HepG2 (cell line): Measurements from ENCODE around the gene PLCB2. TPM values are rescaled to one million over a fixed set of nuclear protein-coding genes. Genes with fewer than 3 reads are reported as not detected.

ENCODE experiments used
- ATAC-seq: fragments of 200-7000 bp; cut with Tn5 transposase; 3 replicates; pipeline ENCODE4 v1.9.1; 2020; ENCODE audit warnings: mild to moderate bottlenecking, moderate library complexity
- BruUV-seq: library from RNA; stranded (reverse); fragments of 400-500 nt; replicated peaks from 2 replicates; lab custom pipeline; 2021; lab: Mats Ljungman, UMichigan
- CTCF ChIA-PET: fragments of 300-600 bp; formaldehyde crosslinking; extraction: SDS; loops from one replicate; lab custom pipeline; 2021; ENCODE audit warnings: low total read pairs, inconsistent platforms, low intra/inter-chr PET ratio; lab: Yijun Ruan, JAX
- POLR2A ChIA-PET: fragments of 350-600 bp; sonication (Branson Sonifier 250); formaldehyde crosslinking; loops from one replicate; lab custom pipeline; 2020; ENCODE audit warnings: antibody characterized with exemption, inconsistent platforms; lab: Yijun Ruan, JAX
- DNase-seq: peaks from one replicate; pipeline ENCODE4 v3.0.0-alpha.2; 2015; ENCODE audit warnings: low spot score
- FAIRE-seq: peaks from 3 replicates; lab custom pipeline; 2011; peaks lifted over from hg19 to GRCh38; lab: Jason Lieb, UNC
- H2AFZ ChIP-seq: one replicate; pipeline ENCODE4 v1.6.1; 2011; ENCODE audit warnings: low read length, inconsistent platforms
- H3K27ac ChIP-seq: fragments of 300-600 bp; 3 replicates; pipeline ENCODE4 v1.8.0; 2011; ENCODE audit warnings: mixed run types, mild to moderate bottlenecking, mixed read lengths, low read length, inconsistent platforms; ENCODE audit not compliant: insufficient read depth; ENCODE audit errors: extremely low read length
- H3K27me3 ChIP-seq, 2 experiments: fragments of 200-600 bp in 1 of 2; 2 replicates in 1 of 2; 3 replicates in 1 of 2; pipeline versions ENCODE4 v1.6.0 to v1.8.0; 2011; ENCODE audit warnings: low read length in 2 of 2, mild to moderate bottlenecking in 2 of 2, moderate library complexity in 2 of 2, inconsistent platforms in 1 of 2; ENCODE audit not compliant: insufficient read depth in 2 of 2, control insufficient read depth in 1 of 2
- H3K36me3 ChIP-seq, 2 experiments: fragments of 200-600 bp in 1 of 2; replicated peaks in 1 of 2; 2 replicates in 1 of 2; 3 replicates in 1 of 2; pipeline versions ENCODE4 v1.5.1 to v1.8.0; 2011; ENCODE audit warnings: low read length in 2 of 2, inconsistent platforms in 1 of 2; ENCODE audit not compliant: insufficient read depth in 2 of 2, control insufficient read depth in 1 of 2
- H3K4me1 ChIP-seq: 2 replicates; pipeline ENCODE4 v1.5.1; 2012; ENCODE audit warnings: low read length, inconsistent platforms; ENCODE audit not compliant: insufficient read depth
- H3K4me2 ChIP-seq: 2 replicates; pipeline ENCODE4 v1.6.0; 2011; ENCODE audit warnings: low read depth, low read length, inconsistent platforms
- H3K4me3 ChIP-seq, 3 experiments: fragments of 200-600 bp in 1 of 3; sonication (generic), shearing (Covaris generic) in 1 of 3; replicated peaks in 1 of 3; 2 replicates each; pipeline ENCODE4 v1.5.1; 2011 to 2016; ENCODE audit warnings: low read length in 3 of 3, inconsistent platforms in 2 of 3, low read depth in 2 of 3, mild to moderate bottlenecking in 2 of 3, control low read depth in 1 of 3, mixed read lengths in 1 of 3; ENCODE audit not compliant: insufficient read depth in 1 of 3
- H3K79me2 ChIP-seq: one replicate; pipeline ENCODE4 v1.6.1; 2011; ENCODE audit warnings: low read length, inconsistent platforms; ENCODE audit not compliant: insufficient read depth
- H3K9ac ChIP-seq: 2 replicates; pipeline ENCODE4 v1.6.0; 2011; ENCODE audit warnings: mild to moderate bottlenecking, low read depth, low read length, inconsistent platforms; ENCODE audit not compliant: insufficient read depth
- H3K9me3 ChIP-seq: 2 replicates; pipeline ENCODE4 v1.5.1; 2012; ENCODE audit warnings: mild to moderate bottlenecking, low read length
- H4K20me1 ChIP-seq: 2 replicates; pipeline ENCODE4 v1.6.0; 2011; ENCODE audit warnings: inconsistent platforms, mild to moderate bottlenecking, low read length, moderate library complexity; ENCODE audit not compliant: insufficient read depth
- ARNTL ChIP-seq: sonication (generic); formaldehyde crosslinking; IDR thresholded peaks from 2 replicates; pipeline ENCODE4 v1.4.0; 2020; ENCODE audit warnings: mild to moderate bottlenecking, missing genetic modification reagents
- ATF7 ChIP-seq, 2 experiments: fragments of 450-650 bp in 1 of 2; sonication (generic) in 1 of 2; formaldehyde crosslinking in 1 of 2; IDR thresholded peaks; 2 replicates each; pipeline versions ENCODE4 v1.4.0 to v1.6.1; 2016 to 2020; ENCODE audit warnings: antibody characterized with exemption in 1 of 2, mild to moderate bottlenecking in 1 of 2, missing genetic modification reagents in 1 of 2
- HNF4A ChIP-seq: sonication (generic); formaldehyde crosslinking; IDR thresholded peaks from 2 replicates; pipeline ENCODE4 v1.4.0; 2020; ENCODE audit warnings: missing genetic modification reagents
- KLF15 ChIP-seq: sonication (generic); formaldehyde crosslinking; IDR thresholded peaks from 2 replicates; pipeline ENCODE4 v1.8.1; 2023; ENCODE audit warnings: borderline replicate concordance, mild to moderate bottlenecking, inconsistent platforms, missing genetic modification reagents, mixed read lengths
- LCORL ChIP-seq, 2 experiments: fragments of 450-650 bp in 1 of 2; sonication (generic) in 1 of 2; formaldehyde crosslinking in 1 of 2; IDR thresholded peaks; 2 replicates each; pipeline versions ENCODE4 v1.5.0 to v1.6.1; 2017 to 2020; ENCODE audit warnings: antibody characterized with exemption in 1 of 2, missing genetic modification reagents in 1 of 2
- NR3C1 ChIP-seq: sonication (generic); formaldehyde crosslinking; IDR thresholded peaks from 2 replicates; pipeline ENCODE4 v1.4.0; 2020; ENCODE audit warnings: missing genetic modification reagents
- SNAPC5 ChIP-seq: sonication (generic); formaldehyde crosslinking; IDR thresholded peaks from 2 replicates; pipeline ENCODE4 v1.8.1; 2023; ENCODE audit warnings: mild to moderate bottlenecking, missing genetic modification reagents, borderline replicate concordance
- TBL1XR1 ChIP-seq: fragments of 150-350 bp; IDR thresholded peaks from 2 replicates; pipeline ENCODE4 v1.6.1; 2014; ENCODE audit warnings: borderline replicate concordance, low read length; ENCODE audit not compliant: partially characterized antibody
- ZC3H13 ChIP-seq: sonication (generic); formaldehyde crosslinking; IDR thresholded peaks from 2 replicates; pipeline ENCODE4 v1.8.1; 2023; ENCODE audit warnings: mild to moderate bottlenecking, missing genetic modification reagents, moderate library complexity
- ZNF616 ChIP-seq: sonication (generic); formaldehyde crosslinking; IDR thresholded peaks from 2 replicates; pipeline ENCODE4 v1.5.0; 2020; ENCODE audit warnings: low read depth, mild to moderate bottlenecking, missing genetic modification reagents
- ZSCAN12 ChIP-seq: sonication (generic); formaldehyde crosslinking; IDR thresholded peaks from 2 replicates; pipeline ENCODE4 v1.9.0; 2021; ENCODE audit warnings: mild to moderate bottlenecking, missing genetic modification reagents
- ZSCAN29 ChIP-seq: sonication (generic); formaldehyde crosslinking; conservative IDR thresholded peaks from 2 replicates; pipeline ENCODE4 v1.4.0; 2020; ENCODE audit warnings: mild to moderate bottlenecking, missing genetic modification reagents
- ZZZ3 ChIP-seq: sonication (generic); formaldehyde crosslinking; IDR thresholded peaks from 2 replicates; pipeline ENCODE4 v1.4.0; 2020; ENCODE audit warnings: missing genetic modification reagents, mild to moderate bottlenecking, borderline replicate concordance
- WGBS: methylation state at CpG from one replicate; pipeline ENCODE4 v1.1.6; 2017; ENCODE audit warnings: low lambda C conversion rate; 5-methylcytosine and 5-hydroxymethylcytosine counted together
- in situ Hi-C: cut with HindIII; loops from 2 replicates; pipeline ENCODE4 v1.10.0; 2017; ENCODE audit warnings: low pct_unique_long_range_greater_than_20kb; ENCODE audit not compliant: extremely low pct_ligation_motif_present
- intact Hi-C: fragments of 100-400 bp; cut with micrococcal nuclease; formaldehyde crosslinking; loops from one replicate; pipeline ENCODE4 v1.10.0; 2022; ENCODE audit not compliant: unreplicated experiment
- polyA plus RNA-seq, 8 experiments: library from polyadenylated mRNA; depleted of rRNA in 3 of 8; stranded (reverse) in 7 of 8; unstranded in 1 of 8; fragments of >200 nt; fragmentation: Illumina TruSeq in 4 of 8; extraction: Trizol in 4 of 8; gene quantifications; 2 replicates each; pipeline versions ENCODE4 v1.2.1 to v1.2.3, GENCODE V29; 2011 to 2016; ENCODE audit warnings: low read depth in 4 of 8, missing spikeins in 1 of 8, mixed read lengths in 1 of 8; ENCODE audit not compliant: insufficient read depth in 1 of 8
- total RNA-seq, 5 experiments: library from RNA; depleted of rRNA; stranded (reverse); fragments of >200 nt; fragmentation: Illumina TruSeq; extraction: Trizol; gene quantifications; 2 replicates each; pipeline ENCODE4 v1.2.3, GENCODE V29; 2016; ENCODE audit warnings: low read depth in 1 of 5

PLCB2 gene
- total and polyA plus RNA-seq, 2 of the 13 experiments (the other 11 are each of a cell fraction or from before 2014, with no cell fraction given) = 0.11 TPM; not detected in 1

- CTCF ChIA-PET = no interaction called here
- no TSS peak for BruUV-seq
- POLR2A ChIA-PET = no interaction called here
- DNase-seq (no peak), ATAC-seq (no peak), FAIRE-seq (no peak)
- no peak overlapping the region for H3K4me3 ChIP-seq
- no peaks in the 10 kb centered on the region for H3K9me3 ChIP-seq
- H2AFZ ChIP-seq = no peak overlapping the region
- no peak for TF ChIP-seq ARNTL (CRISPR knock-in tag)
- no peak for TF ChIP-seq ZC3H13 (CRISPR knock-in tag)
- TF ChIP-seq ZSCAN12 (CRISPR knock-in tag) = no peak
- no peak for TF ChIP-seq KLF15 (CRISPR knock-in tag)
- TF ChIP-seq ZNF616 = no peak
- TF ChIP-seq LCORL (IDR thresholded peaks at IDR 0.05) = no peak
- no peak for TF ChIP-seq LCORL (CRISPR knock-in tag; IDR thresholded peaks at IDR 0.05)
- TF ChIP-seq NR3C1 (CRISPR knock-in tag) = no peak
- no peak for TF ChIP-seq ZSCAN29 (CRISPR knock-in tag)
- no peak for TF ChIP-seq TBL1XR1
- TF ChIP-seq SNAPC5 = no peak
- TF ChIP-seq ATF7 (IDR thresholded peaks at IDR 0.05) = no peak
- no peak for TF ChIP-seq ATF7 (CRISPR knock-in tag; IDR thresholded peaks at IDR 0.05)
- TF ChIP-seq ZZZ3 = no peak
- no peak for TF ChIP-seq HNF4A (CRISPR knock-in tag)
- no peak overlapping the region for H3K4me2 ChIP-seq
- intact Hi-C loops (no loop called here), in situ Hi-C loops (no loop called here)
- no peaks in the 10 kb centered on the region for H4K20me1 ChIP-seq
- peaks cover 27% of the 10 kb centered on the region for H3K4me1 ChIP-seq
- no peaks in the 10 kb centered on the region for H3K27me3 ChIP-seq
- 72% methylated on average over 7 of the region's 7 CpGs for WGBS
- no peak overlapping the region for H3K9ac ChIP-seq
- no peak overlapping the region for H3K27ac ChIP-seq
- no peaks in the 10 kb centered on the region for H3K36me3 ChIP-seq
- H3K79me2 ChIP-seq = no peaks in the 10 kb centered on the region
Observed at GRCh38 chr15:40329804-40330203, 22.1 kb upstream of the PLCB2 start.
